Keratinocyte (primary cell): ENCODE results near the gene DENND4A. TPM values are rescaled to one million over a fixed set of nuclear protein-coding genes. Genes with fewer than 3 reads are reported as not detected.
A peak's percentile ranks its signal among the peaks of the same experiment; 100 is the strongest.

ENCODE experiments used
- DNase-seq: peaks from one replicate; pipeline ENCODE4 v3.0.0-alpha.2; 2011; ENCODE audit warnings: low read depth, missing footprints, low spot score
- FAIRE-seq: peaks from 2 replicates; lab custom pipeline; 2011; peaks lifted over from hg19 to GRCh38; lab: Jason Lieb, UNC
- H2AFZ ChIP-seq: 2 replicates; pipeline ENCODE4 v1.6.0; 2012; ENCODE audit warnings: low read length, control low read depth, inconsistent platforms; ENCODE audit not compliant: control insufficient read depth
- H3K27ac ChIP-seq: 2 replicates; pipeline ENCODE4 v1.5.1; 2011; ENCODE audit warnings: low read length; ENCODE audit not compliant: control insufficient read depth, insufficient read depth
- H3K27me3 ChIP-seq: 3 replicates; pipeline ENCODE4 v1.6.0; 2011; ENCODE audit warnings: low read length; ENCODE audit not compliant: control insufficient read depth, insufficient read depth; ENCODE audit errors: extremely low read depth
- H3K36me3 ChIP-seq, 2 experiments: 2 replicates in 1 of 2; 3 replicates in 1 of 2; pipeline ENCODE4 v1.5.1; 2011; ENCODE audit warnings: low read length in 2 of 2, mild to moderate bottlenecking in 1 of 2; ENCODE audit not compliant: control insufficient read depth in 2 of 2, insufficient read depth in 2 of 2; ENCODE audit errors: extremely low read depth in 1 of 2
- H3K4me1 ChIP-seq: 3 replicates; pipeline ENCODE4 v1.5.1; 2011; ENCODE audit warnings: low read length; ENCODE audit not compliant: control insufficient read depth, insufficient read depth; ENCODE audit errors: extremely low read depth
- H3K4me2 ChIP-seq: 3 replicates; pipeline ENCODE4 v1.6.0; 2011; ENCODE audit warnings: low read depth, low read length; ENCODE audit not compliant: control insufficient read depth, insufficient read depth; ENCODE audit errors: extremely low read depth
- H3K4me3 ChIP-seq, 3 experiments: fragments of 200-600 bp in 1 of 3; sonication (generic) in 1 of 3; 2 replicates in 2 of 3; 3 replicates in 1 of 3; pipeline ENCODE4 v1.5.1; 2011 to 2016; ENCODE audit warnings: low read length in 3 of 3, mild to moderate bottlenecking in 3 of 3, control low read depth in 2 of 3, inconsistent platforms in 1 of 3, low read depth in 1 of 3, mixed read lengths in 1 of 3, mixed run types in 1 of 3, moderate library complexity in 1 of 3; ENCODE audit not compliant: control insufficient read depth in 2 of 3, insufficient read depth in 2 of 3; ENCODE audit errors: extremely low read depth in 1 of 3
- H3K79me2 ChIP-seq: 2 replicates; pipeline ENCODE4 v1.6.0; 2012; ENCODE audit warnings: low read length; ENCODE audit not compliant: control insufficient read depth, insufficient read depth
- H3K9ac ChIP-seq: 3 replicates; pipeline ENCODE4 v1.6.0; 2011; ENCODE audit warnings: low read length; ENCODE audit not compliant: control insufficient read depth, insufficient read depth; ENCODE audit errors: extremely low read depth
- H3K9me1 ChIP-seq: 3 replicates; pipeline ENCODE4 v1.6.0; 2011; ENCODE audit warnings: low read length; ENCODE audit not compliant: control insufficient read depth, insufficient read depth; ENCODE audit errors: extremely low read depth
- H3K9me3 ChIP-seq: 2 replicates; pipeline ENCODE4 v1.5.1; 2012; ENCODE audit warnings: low read depth, low read length; ENCODE audit not compliant: control insufficient read depth
- H4K20me1 ChIP-seq: 3 replicates; pipeline ENCODE4 v1.6.0; 2011; ENCODE audit warnings: low read length; ENCODE audit not compliant: control insufficient read depth, insufficient read depth; ENCODE audit errors: extremely low read depth
- EZH2 ChIP-seq: IDR thresholded peaks from one replicate; pipeline ENCODE4 v1.6.1; 2012; ENCODE audit warnings: inconsistent platforms, mild to moderate bottlenecking, low read length, moderate library complexity
- dilution Hi-C: fragments of 300-500 bp; cut with MboI; formaldehyde crosslinking; loops from one replicate; pipeline ENCODE4 v1.7.0; 2020; ENCODE audit warnings: low sequenced_read_pairs; ENCODE audit not compliant: extremely low pct_ligation_motif_present
- polyA plus RNA-seq, 5 experiments: library from polyadenylated mRNA; depleted of rRNA in 3 of 5; stranded (reverse) in 3 of 5; stranded (forward) in 1 of 5; unstranded in 1 of 5; fragments of >200 nt; gene quantifications; 1 replicate in 1 of 5; 2 replicates in 3 of 5; 3 replicates in 1 of 5; pipeline versions ENCODE4 v1.2.1 to v1.2.3, GENCODE V29; 2011 to 2012; ENCODE audit warnings: missing spikeins in 2 of 5, low read depth in 1 of 5, low replicate concordance in 1 of 5
- TF ChIP-seq, protein P1 (sequence below), 3 experiments: IDR thresholded peaks in 1 of 3; conservative IDR thresholded peaks in 1 of 3; optimal IDR thresholded peaks in 1 of 3; 2 replicates in 2 of 3; 3 replicates in 1 of 3; pipeline versions ENCODE3 to v1.5.1; 2011; ENCODE audit warnings: low read length in 3 of 3, mild to moderate bottlenecking in 3 of 3, moderate library complexity in 2 of 3, control low read depth in 1 of 3, inconsistent platforms in 1 of 3; ENCODE audit not compliant: insufficient read depth in 2 of 3; ENCODE audit errors: extremely low read depth in 1 of 3

DENND4A gene
- polyA plus RNA-seq, 1 donor (not counting 4 experiments of a cell fraction or from before 2014, with no cell fraction given), result 10.0 TPM

DNA sequence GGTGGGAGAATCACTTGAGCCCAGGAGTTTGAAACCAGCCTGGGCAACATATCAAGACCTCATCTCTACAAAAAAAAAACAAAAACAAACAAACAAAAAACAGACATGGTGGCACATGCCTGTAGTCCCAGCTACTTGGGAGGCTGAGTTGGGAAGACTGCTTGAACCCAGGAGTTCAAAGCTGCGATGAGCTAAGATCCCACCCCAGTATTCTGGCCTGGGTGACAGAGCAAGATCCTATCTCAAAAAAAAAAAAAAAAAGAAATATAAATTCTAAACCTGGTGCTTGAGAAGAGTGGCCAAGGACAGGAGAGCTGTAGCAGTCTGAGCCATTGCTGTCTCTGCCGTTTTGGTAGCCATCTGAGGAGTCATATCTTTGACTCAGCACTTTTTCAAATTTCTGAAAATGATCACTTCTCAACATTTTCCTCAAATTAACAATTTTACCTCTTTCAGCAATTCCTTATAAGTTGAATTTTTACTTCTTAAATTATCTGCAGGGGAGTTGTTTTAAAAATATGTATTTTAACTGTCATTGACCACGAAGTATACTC, 3.6 kb upstream of the DENND4A start:
- H3K36me3 ChIP-seq, result no peaks in the 10 kb centered on the region
- dilution Hi-C loops, result no loop called here
- no peak overlapping the region for H2AFZ ChIP-seq
- TF ChIP-seq EZH2, result no peak
- TF ChIP-seq, protein P1, sequence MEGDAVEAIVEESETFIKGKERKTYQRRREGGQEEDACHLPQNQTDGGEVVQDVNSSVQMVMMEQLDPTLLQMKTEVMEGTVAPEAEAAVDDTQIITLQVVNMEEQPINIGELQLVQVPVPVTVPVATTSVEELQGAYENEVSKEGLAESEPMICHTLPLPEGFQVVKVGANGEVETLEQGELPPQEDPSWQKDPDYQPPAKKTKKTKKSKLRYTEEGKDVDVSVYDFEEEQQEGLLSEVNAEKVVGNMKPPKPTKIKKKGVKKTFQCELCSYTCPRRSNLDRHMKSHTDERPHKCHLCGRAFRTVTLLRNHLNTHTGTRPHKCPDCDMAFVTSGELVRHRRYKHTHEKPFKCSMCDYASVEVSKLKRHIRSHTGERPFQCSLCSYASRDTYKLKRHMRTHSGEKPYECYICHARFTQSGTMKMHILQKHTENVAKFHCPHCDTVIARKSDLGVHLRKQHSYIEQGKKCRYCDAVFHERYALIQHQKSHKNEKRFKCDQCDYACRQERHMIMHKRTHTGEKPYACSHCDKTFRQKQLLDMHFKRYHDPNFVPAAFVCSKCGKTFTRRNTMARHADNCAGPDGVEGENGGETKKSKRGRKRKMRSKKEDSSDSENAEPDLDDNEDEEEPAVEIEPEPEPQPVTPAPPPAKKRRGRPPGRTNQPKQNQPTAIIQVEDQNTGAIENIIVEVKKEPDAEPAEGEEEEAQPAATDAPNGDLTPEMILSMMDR (optimal IDR thresholded peaks at IDR 0.05 in 1 of 3, IDR thresholded peaks at IDR 0.05 in 1 of 3, conservative IDR thresholded peaks at IDR 0.05 in 1 of 3; ENCODE audit: extremely low read depth in 1 of 3, insufficient read depth in 2 of 3, low read length in 3 of 3), result no peak
- H3K79me2 ChIP-seq, result peaks cover 8% of the 10 kb centered on the region
- H3K4me2 ChIP-seq, result no peak overlapping the region
- no peaks in the 10 kb centered on the region for H3K9me3 ChIP-seq
- H3K4me1 ChIP-seq, result peaks cover 29% of the 10 kb centered on the region
- no peaks in the 10 kb centered on the region for H3K9me1 ChIP-seq
- no peak overlapping the region for H3K4me3 ChIP-seq
- peak overlapping the region; percentile 72 for H3K27ac ChIP-seq
- no peaks in the 10 kb centered on the region for H4K20me1 ChIP-seq
- FAIRE-seq (no peak), DNase-seq (no peak)
- no peak overlapping the region for H3K9ac ChIP-seq
- H3K27me3 ChIP-seq, result no peaks in the 10 kb centered on the region

DNA sequence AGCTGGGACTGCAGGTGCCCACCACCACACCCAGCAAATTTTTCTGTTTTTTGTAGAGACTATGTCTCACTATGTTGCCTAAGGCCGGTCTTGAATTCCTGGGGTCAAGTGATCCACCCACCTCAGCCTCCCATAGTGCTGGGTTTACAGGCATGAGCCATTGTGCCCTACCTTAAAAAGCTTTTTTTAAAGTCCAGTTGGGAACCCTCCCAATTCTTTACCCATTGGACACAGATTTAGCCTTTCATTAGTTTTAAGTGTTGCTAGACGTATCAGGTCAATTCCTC, 1.7 kb upstream of the DENND4A start:
- H3K36me3 ChIP-seq, result no peaks in the 10 kb centered on the region
- H2AFZ ChIP-seq, result no peak overlapping the region
- dilution Hi-C loops, result no loop called here
- TF ChIP-seq EZH2, result no peak
- TF ChIP-seq, protein P1 (optimal IDR thresholded peaks at IDR 0.05 in 1 of 3, IDR thresholded peaks at IDR 0.05 in 1 of 3, conservative IDR thresholded peaks at IDR 0.05 in 1 of 3; ENCODE audit: extremely low read depth in 1 of 3, insufficient read depth in 2 of 3, low read length in 3 of 3), result no peak
- H3K27me3 ChIP-seq, result no peaks in the 10 kb centered on the region
- no peaks in the 10 kb centered on the region for H4K20me1 ChIP-seq
- FAIRE-seq (no peak), DNase-seq (no peak)
- H3K9ac ChIP-seq, result no peak overlapping the region
- peaks cover 29% of the 10 kb centered on the region for H3K4me1 ChIP-seq
- H3K9me3 ChIP-seq, result no peaks in the 10 kb centered on the region
- peaks cover 20% of the 10 kb centered on the region for H3K79me2 ChIP-seq
- H3K9me1 ChIP-seq, result no peaks in the 10 kb centered on the region
- no peak overlapping the region for H3K4me3 ChIP-seq
- no peak overlapping the region for H3K4me2 ChIP-seq
- H3K27ac ChIP-seq, result peak overlapping the region; percentile 13
